Neural cell (in vitro differentiated cells): ENCODE results near the gene CARTPT. TPM values are rescaled to one million over a fixed set of nuclear protein-coding genes. Genes with fewer than 3 reads are reported as not detected.

Experiments
- H2AFZ ChIP-seq: fragments of 200-600, 300-800 bp; sonication (generic), shearing (Covaris generic); 2 replicates; pipeline ENCODE4 v1.6.0; 2014; ENCODE audit warnings: low read depth, mild to moderate bottlenecking, antibody characterized with exemption, low read length, moderate library complexity
- H3F3A ChIP-seq: fragments of 200-600 bp; shearing (Covaris generic); 2 replicates; pipeline ENCODE4 v1.6.1; 2016; ENCODE audit warnings: mild to moderate bottlenecking, moderate library complexity, mixed read lengths, antibody characterized with exemption, low read length; ENCODE audit not compliant: insufficient read depth, poor library complexity, severe bottlenecking
- H3K27ac ChIP-seq: fragments of 200-600, 300-800 bp; sonication (generic), shearing (Covaris generic); 2 replicates; pipeline ENCODE4 v1.5.1; 2014; ENCODE audit warnings: mild to moderate bottlenecking, low read length, moderate library complexity
- H3K27me3 ChIP-seq: fragments of 300-800, 200-600 bp; sonication (generic), shearing (Covaris generic); 2 replicates; pipeline ENCODE4 v1.6.0; 2014; ENCODE audit warnings: mild to moderate bottlenecking, low read depth, low read length, moderate library complexity; ENCODE audit not compliant: insufficient read depth
- H3K36me3 ChIP-seq: fragments of 300-800, 200-600 bp; sonication (generic), shearing (Covaris generic); 2 replicates; pipeline ENCODE4 v1.5.1; 2014; ENCODE audit warnings: mild to moderate bottlenecking, antibody characterized with exemption, low read length, moderate library complexity; ENCODE audit not compliant: insufficient read depth
- H3K4me2 ChIP-seq: fragments of 300-800, 200-600 bp; sonication (generic), shearing (Covaris generic); 2 replicates; pipeline ENCODE4 v1.6.0; 2014; ENCODE audit warnings: mild to moderate bottlenecking, low read length
- H3K4me3 ChIP-seq: fragments of 300-800, 200-600 bp; sonication (generic), shearing (Covaris generic); 2 replicates; pipeline ENCODE4 v1.5.1; 2014; ENCODE audit warnings: mild to moderate bottlenecking, low read length, moderate library complexity
- H3K79me2 ChIP-seq: fragments of 200-600 bp; shearing (Covaris generic); replicated peaks from 2 replicates; pipeline ENCODE4 v1.6.0; 2014; ENCODE audit warnings: mild to moderate bottlenecking, low read length, moderate library complexity; ENCODE audit not compliant: insufficient read depth
- H3K9ac ChIP-seq: fragments of 300-800, 200-600 bp; sonication (generic), shearing (Covaris generic); 2 replicates; pipeline ENCODE4 v1.6.1; 2016; ENCODE audit warnings: mild to moderate bottlenecking, low read length, mixed read lengths
- H3K9me2 ChIP-seq: fragments of 200-600 bp; shearing (Covaris generic); 2 replicates; pipeline ENCODE4 v1.6.1; 2016; ENCODE audit warnings: mild to moderate bottlenecking, low read length, mixed read lengths; ENCODE audit not compliant: insufficient read depth
- H3K9me3 ChIP-seq: fragments of 200-600, 300-800 bp; sonication (generic), shearing (Covaris generic); 2 replicates; pipeline ENCODE4 v1.6.1; 2016; ENCODE audit warnings: mild to moderate bottlenecking, mixed run types, low read length, moderate library complexity, mixed read lengths
- H4K20me1 ChIP-seq: fragments of 200-600 bp; shearing (Covaris generic); 2 replicates; pipeline ENCODE4 v1.6.1; 2016; ENCODE audit warnings: mild to moderate bottlenecking, mixed run types; ENCODE audit not compliant: insufficient read depth
- CTCF ChIP-seq: fragments of 450-650 bp; IDR thresholded peaks from 2 replicates; pipeline ENCODE4 v1.5.1; 2014; ENCODE audit warnings: antibody characterized with exemption, mild to moderate bottlenecking, moderate library complexity; ENCODE audit not compliant: poor library complexity, severe bottlenecking
- EP300 ChIP-seq: fragments of 450-650 bp; conservative IDR thresholded peaks from 2 replicates; pipeline ENCODE4 v1.6.1; 2014; ENCODE audit warnings: antibody characterized with exemption, mild to moderate bottlenecking, moderate library complexity; ENCODE audit not compliant: poor library complexity, severe bottlenecking
- EZH2 ChIP-seq: fragments of 200-600, 300-800 bp; shearing (Covaris generic), sonication (generic); IDR thresholded peaks from 2 replicates; pipeline ENCODE4 v1.6.1; 2014; ENCODE audit warnings: antibody characterized with exemption, low read length, borderline replicate concordance, mild to moderate bottlenecking; ENCODE audit not compliant: insufficient read depth, poor library complexity, severe bottlenecking
- MXI1 ChIP-seq: fragments of 450-650 bp; conservative IDR thresholded peaks from 2 replicates; pipeline ENCODE4 v1.6.1; 2014; ENCODE audit warnings: antibody characterized with exemption, mild to moderate bottlenecking; ENCODE audit not compliant: poor library complexity, severe bottlenecking
- POLR2AphosphoS5 ChIP-seq: IDR thresholded peaks from 2 replicates; pipeline ENCODE4 v1.6.1; 2012
- RAD21 ChIP-seq: fragments of 450-650 bp; conservative IDR thresholded peaks from 2 replicates; pipeline ENCODE4 v1.6.1; 2014; ENCODE audit warnings: antibody characterized with exemption, mild to moderate bottlenecking, moderate library complexity
- SMC3 ChIP-seq: fragments of 450-650 bp; conservative IDR thresholded peaks from 2 replicates; pipeline ENCODE4 v1.6.1; 2014; ENCODE audit warnings: antibody characterized with exemption, mild to moderate bottlenecking, moderate library complexity; ENCODE audit not compliant: poor library complexity
- TAF1 ChIP-seq: IDR thresholded peaks from 2 replicates; pipeline ENCODE4 v1.6.1; 2012; ENCODE audit warnings: low read depth
- polyA plus RNA-seq: library from polyadenylated mRNA; depleted of rRNA; stranded (reverse); fragments of >200 nt; gene quantifications from 2 replicates; pipeline ENCODE4 v1.2.3, GENCODE V29; 2014
- TF ChIP-seq, protein P1 (sequence below): IDR thresholded peaks from 2 replicates; pipeline ENCODE4 v1.6.1; 2012; ENCODE audit warnings: borderline replicate concordance

Gene CARTPT
- polyA plus RNA-seq, 1 donor from 2014 or later, result 0.71 TPM

GRCh38 chr5:71701407-71701806, 17.7 kb upstream of the CARTPT start:
- H3K27me3 ChIP-seq, result no peaks in the 10 kb centered on the region
- H3K79me2 ChIP-seq, result no peaks in the 10 kb centered on the region
- TF ChIP-seq EZH2, result no peak
- TF ChIP-seq, protein P1, sequence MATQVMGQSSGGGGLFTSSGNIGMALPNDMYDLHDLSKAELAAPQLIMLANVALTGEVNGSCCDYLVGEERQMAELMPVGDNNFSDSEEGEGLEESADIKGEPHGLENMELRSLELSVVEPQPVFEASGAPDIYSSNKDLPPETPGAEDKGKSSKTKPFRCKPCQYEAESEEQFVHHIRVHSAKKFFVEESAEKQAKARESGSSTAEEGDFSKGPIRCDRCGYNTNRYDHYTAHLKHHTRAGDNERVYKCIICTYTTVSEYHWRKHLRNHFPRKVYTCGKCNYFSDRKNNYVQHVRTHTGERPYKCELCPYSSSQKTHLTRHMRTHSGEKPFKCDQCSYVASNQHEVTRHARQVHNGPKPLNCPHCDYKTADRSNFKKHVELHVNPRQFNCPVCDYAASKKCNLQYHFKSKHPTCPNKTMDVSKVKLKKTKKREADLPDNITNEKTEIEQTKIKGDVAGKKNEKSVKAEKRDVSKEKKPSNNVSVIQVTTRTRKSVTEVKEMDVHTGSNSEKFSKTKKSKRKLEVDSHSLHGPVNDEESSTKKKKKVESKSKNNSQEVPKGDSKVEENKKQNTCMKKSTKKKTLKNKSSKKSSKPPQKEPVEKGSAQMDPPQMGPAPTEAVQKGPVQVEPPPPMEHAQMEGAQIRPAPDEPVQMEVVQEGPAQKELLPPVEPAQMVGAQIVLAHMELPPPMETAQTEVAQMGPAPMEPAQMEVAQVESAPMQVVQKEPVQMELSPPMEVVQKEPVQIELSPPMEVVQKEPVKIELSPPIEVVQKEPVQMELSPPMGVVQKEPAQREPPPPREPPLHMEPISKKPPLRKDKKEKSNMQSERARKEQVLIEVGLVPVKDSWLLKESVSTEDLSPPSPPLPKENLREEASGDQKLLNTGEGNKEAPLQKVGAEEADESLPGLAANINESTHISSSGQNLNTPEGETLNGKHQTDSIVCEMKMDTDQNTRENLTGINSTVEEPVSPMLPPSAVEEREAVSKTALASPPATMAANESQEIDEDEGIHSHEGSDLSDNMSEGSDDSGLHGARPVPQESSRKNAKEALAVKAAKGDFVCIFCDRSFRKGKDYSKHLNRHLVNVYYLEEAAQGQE, result no peak
- TF ChIP-seq RAD21, result no peak
- TF ChIP-seq POLR2AphosphoS5, result no peak
- TF ChIP-seq CTCF, result no peak
- TF ChIP-seq EP300, result no peak
- no peak for TF ChIP-seq MXI1
- TF ChIP-seq TAF1, result no peak
- no peak for TF ChIP-seq SMC3
- H3K9me3 ChIP-seq, result no peaks in the 10 kb centered on the region
- H3F3A ChIP-seq, result no peaks in the 10 kb centered on the region
- no peak overlapping the region for H3K27ac ChIP-seq
- H3K9ac ChIP-seq, result no peak overlapping the region
- H3K9me2 ChIP-seq, result no peaks in the 10 kb centered on the region
- no peak overlapping the region for H3K4me2 ChIP-seq
- no peak overlapping the region for H3K4me3 ChIP-seq
- H2AFZ ChIP-seq, result no peak overlapping the region
- no peaks in the 10 kb centered on the region for H3K36me3 ChIP-seq
- no peaks in the 10 kb centered on the region for H4K20me1 ChIP-seq

- no peaks in the 10 kb centered on the region for H4K20me1 ChIP-seq
- H3K79me2 ChIP-seq, result no peaks in the 10 kb centered on the region
- no peak overlapping the region for H2AFZ ChIP-seq
- TF ChIP-seq EZH2, result no peak
- TF ChIP-seq POLR2AphosphoS5, result no peak
- no peak for TF ChIP-seq MXI1
- TF ChIP-seq EP300, result no peak
- TF ChIP-seq, protein P1, result no peak
- no peak for TF ChIP-seq SMC3
- no peak for TF ChIP-seq RAD21
- TF ChIP-seq CTCF, result no peak
- TF ChIP-seq TAF1, result no peak
- H3F3A ChIP-seq, result no peaks in the 10 kb centered on the region
- no peaks in the 10 kb centered on the region for H3K9me3 ChIP-seq
- no peaks in the 10 kb centered on the region for H3K9me2 ChIP-seq
- H3K4me2 ChIP-seq, result no peak overlapping the region
- H3K36me3 ChIP-seq, result no peaks in the 10 kb centered on the region
- no peak overlapping the region for H3K4me3 ChIP-seq
- H3K27me3 ChIP-seq, result no peaks in the 10 kb centered on the region
- H3K9ac ChIP-seq, result no peak overlapping the region
- no peak overlapping the region for H3K27ac ChIP-seq
Measured at GRCh38 chr5:71703941-71704340, 15.1 kb upstream of the CARTPT start.
